BJ (cell line): ENCODE data around the gene PLD1. TPM values are rescaled to one million over a fixed set of nuclear protein-coding genes. Genes with fewer than 3 reads are reported as not detected.

ENCODE experiments used
- CTCF ChIA-PET: fragments of 350-600 bp; formaldehyde crosslinking; extraction: SDS; loops from one replicate; lab custom pipeline; 2021; ENCODE audit warnings: antibody characterized with exemption, inconsistent platforms; lab: Yijun Ruan, JAX
- POLR2A ChIA-PET: fragments of 300-600 bp; sonication (Branson Sonifier 250); formaldehyde crosslinking; extraction: SDS; loops from one replicate; lab custom pipeline; 2021; ENCODE audit warnings: antibody characterized with exemption; lab: Charles Lee
- DNase-seq: peaks from one replicate; pipeline ENCODE4 v3.0.0-alpha.2; 2011; ENCODE audit warnings: low read depth
- H3K27me3 ChIP-seq: 2 replicates; pipeline ENCODE4 v1.6.0; 2011; ENCODE audit warnings: low read length; ENCODE audit not compliant: control insufficient read depth, insufficient read depth
- H3K36me3 ChIP-seq: 2 replicates; pipeline ENCODE4 v1.5.1; 2011; ENCODE audit warnings: low read length; ENCODE audit not compliant: control insufficient read depth, insufficient read depth
- H3K4me3 ChIP-seq: 2 replicates; pipeline ENCODE4 v1.5.1; 2011; ENCODE audit warnings: low read depth, mild to moderate bottlenecking, control low read depth, low read length
- polyA plus RNA-seq: library from polyadenylated mRNA; depleted of rRNA; stranded (reverse); fragments of >200 nt; gene quantifications from 2 replicates; pipeline ENCODE4 v1.2.3, GENCODE V29; 2011
- TF ChIP-seq, protein P1 (sequence below): IDR thresholded peaks from 2 replicates; pipeline ENCODE4 v1.5.1; 2011; ENCODE audit warnings: low read depth, mild to moderate bottlenecking, control low read depth, inconsistent platforms, low read length, moderate library complexity; ENCODE audit not compliant: insufficient read depth

Gene PLD1
- polyA plus RNA-seq, 1 experiment = 6.4 TPM

DNA sequence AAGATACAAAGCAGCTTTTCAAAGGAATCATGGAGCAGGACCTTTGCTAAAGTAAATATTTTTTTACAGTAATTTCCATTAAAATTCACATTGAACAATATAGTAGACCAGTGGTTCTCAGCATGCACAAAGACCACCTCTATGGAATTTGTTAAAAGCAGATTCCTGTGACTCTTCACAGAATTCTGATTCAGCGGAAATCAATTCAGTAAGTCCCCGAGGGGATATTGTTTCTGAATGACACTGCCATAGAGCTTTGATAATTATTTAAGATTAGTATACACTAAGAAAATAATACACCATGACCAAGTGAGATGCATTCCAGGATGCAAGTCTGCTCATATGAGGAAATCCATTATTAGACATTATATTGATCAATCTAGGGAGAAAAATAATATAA lies 188.2 kb downstream of the PLD1 start:
- ChIA-PET CTCF (no interaction called here), POLR2A (no interaction called here)
- TF ChIP-seq, protein P1, sequence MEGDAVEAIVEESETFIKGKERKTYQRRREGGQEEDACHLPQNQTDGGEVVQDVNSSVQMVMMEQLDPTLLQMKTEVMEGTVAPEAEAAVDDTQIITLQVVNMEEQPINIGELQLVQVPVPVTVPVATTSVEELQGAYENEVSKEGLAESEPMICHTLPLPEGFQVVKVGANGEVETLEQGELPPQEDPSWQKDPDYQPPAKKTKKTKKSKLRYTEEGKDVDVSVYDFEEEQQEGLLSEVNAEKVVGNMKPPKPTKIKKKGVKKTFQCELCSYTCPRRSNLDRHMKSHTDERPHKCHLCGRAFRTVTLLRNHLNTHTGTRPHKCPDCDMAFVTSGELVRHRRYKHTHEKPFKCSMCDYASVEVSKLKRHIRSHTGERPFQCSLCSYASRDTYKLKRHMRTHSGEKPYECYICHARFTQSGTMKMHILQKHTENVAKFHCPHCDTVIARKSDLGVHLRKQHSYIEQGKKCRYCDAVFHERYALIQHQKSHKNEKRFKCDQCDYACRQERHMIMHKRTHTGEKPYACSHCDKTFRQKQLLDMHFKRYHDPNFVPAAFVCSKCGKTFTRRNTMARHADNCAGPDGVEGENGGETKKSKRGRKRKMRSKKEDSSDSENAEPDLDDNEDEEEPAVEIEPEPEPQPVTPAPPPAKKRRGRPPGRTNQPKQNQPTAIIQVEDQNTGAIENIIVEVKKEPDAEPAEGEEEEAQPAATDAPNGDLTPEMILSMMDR = no peak
- Histone ChIP-seq H3K4me3 (no peak overlapping the region), H3K36me3 (no peaks in the 10 kb centered on the region), H3K27me3 (no peaks in the 10 kb centered on the region)
- DNase-seq = no peak

DNA sequence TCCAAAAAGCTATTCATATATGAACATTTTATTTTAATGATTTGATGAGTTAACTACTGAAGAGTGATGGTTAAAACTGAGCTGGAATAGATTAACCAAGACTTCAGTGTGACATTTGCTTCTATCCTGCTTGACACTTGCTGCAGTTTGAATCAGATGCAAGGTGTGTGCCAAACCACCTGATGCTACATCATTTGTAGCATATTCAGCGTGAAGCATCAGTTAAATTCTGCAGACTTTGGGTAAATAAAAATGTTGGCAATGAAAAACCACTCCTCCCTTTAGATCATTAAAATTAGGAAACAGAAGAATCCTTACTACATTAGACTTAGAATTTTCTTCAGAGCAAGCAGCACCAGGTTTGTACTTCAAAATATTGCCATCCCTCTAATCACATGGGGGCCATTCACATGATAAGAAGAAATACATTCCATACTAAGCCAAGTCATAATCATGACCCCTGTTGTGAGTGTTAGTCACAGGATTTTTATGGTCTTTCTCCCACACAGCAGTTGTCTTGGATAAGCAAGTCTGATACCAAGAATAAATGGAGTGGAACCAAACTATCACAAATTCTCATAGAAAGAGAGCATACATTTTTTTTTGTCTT lies 189.4 kb downstream of the PLD1 start:
- Histone ChIP-seq H3K4me3 (no peak overlapping the region), H3K36me3 (no peaks in the 10 kb centered on the region), H3K27me3 (no peaks in the 10 kb centered on the region)
- ChIA-PET CTCF (no interaction called here), POLR2A (no interaction called here)
- TF ChIP-seq, protein P1 = no peak
- peak; percentile 26 for DNase-seq

DNA sequence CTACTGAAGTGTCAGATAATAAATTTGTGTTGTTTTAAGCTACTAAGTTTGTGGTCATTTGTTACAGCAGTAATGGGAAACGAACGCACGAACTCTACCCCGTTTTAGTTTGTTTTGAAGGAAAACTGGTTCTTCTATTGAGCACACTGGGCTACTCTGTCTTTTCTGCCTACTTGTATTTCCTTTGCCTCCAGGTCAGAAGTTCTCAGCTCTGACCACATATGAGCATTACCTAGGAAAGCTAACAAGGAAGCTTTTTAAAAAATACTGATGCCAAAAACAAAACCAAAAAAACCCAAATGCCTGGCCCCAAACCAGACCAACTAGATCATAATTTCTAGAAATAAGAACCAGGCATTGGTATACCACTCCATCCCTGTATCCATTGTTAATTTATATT lies 193.5 kb downstream of the PLD1 start:
- no peak for DNase-seq
- ChIA-PET POLR2A (no interaction called here), CTCF (interaction anchor here (0.9 to 1.6 kb wide), 2 partner anchors 15 to 155 kb away, joined by 3 to 4 read pairs; no protein-coding TSS in a partner anchor)
- Histone ChIP-seq H3K27me3 (no peaks in the 10 kb centered on the region), H3K36me3 (no peaks in the 10 kb centered on the region; the same call in 1 of the 2 replicates), H3K4me3 (no peak overlapping the region)
- TF ChIP-seq, protein P1 = no peak

DNA sequence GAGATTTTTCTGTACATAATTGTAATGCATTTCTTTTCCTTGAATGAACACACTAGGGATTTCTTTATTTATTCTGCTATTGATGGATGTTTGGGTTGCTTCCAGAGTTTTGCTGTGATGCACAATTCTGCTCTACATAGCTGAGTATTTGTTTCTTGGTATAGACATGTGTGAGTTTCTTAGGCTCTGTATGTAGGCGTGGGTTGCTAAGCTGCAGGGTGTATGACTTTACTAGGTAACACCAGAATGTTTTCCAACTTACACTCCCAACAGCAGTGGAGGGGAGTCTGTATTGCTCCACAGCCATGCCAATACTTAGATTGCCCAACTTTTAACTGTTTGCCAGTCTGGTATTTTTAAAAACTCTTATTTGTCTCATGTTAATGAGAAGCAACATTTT lies 194.6 kb downstream of the PLD1 start:
- Histone ChIP-seq H3K36me3 (no peaks in the 10 kb centered on the region; the same call in 1 of the 2 replicates), H3K4me3 (no peak overlapping the region), H3K27me3 (no peaks in the 10 kb centered on the region)
- POLR2A ChIA-PET = no interaction called here
- CTCF ChIA-PET = interaction anchor here (1.1 kb wide), 1 partner anchor 157 kb away, joined by 4 read pairs; no protein-coding TSS in a partner anchor
- TF ChIP-seq, protein P1 = no peak
- DNase-seq = no peak

DNA sequence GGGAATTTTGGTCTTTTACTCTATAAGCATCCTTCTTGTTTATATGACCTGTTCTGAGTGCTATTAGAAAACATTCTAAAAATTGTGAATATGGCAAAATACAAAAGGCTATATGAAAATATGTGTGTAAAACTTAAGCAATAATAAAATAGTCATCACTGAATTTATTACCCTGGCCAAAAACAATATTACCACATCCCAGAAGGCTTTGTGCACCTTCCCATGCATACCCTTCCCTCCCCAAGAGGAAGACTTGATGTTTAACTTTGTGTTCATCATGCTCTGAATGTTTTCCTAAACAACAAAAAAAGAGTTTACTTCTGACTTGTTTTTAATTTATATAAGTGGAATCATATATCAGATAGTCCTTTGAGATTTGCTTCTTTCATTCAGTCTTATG lies 195.0 kb downstream of the PLD1 start:
- Histone ChIP-seq H3K36me3 (no peaks in the 10 kb centered on the region; the same call in 1 of the 2 replicates), H3K27me3 (no peaks in the 10 kb centered on the region), H3K4me3 (no peak overlapping the region)
- TF ChIP-seq, protein P1 = no peak
- ChIA-PET POLR2A (no interaction called here), CTCF (interaction anchor here (1.1 to 1.4 kb wide), 2 partner anchors 14 to 157 kb away, joined by 4 to 8 read pairs; no protein-coding TSS in a partner anchor)
- no peak for DNase-seq
